Glutamatergic neuron (in vitro differentiated cells): ENCODE data around the gene RMI1. TPM values are rescaled to one million over a fixed set of nuclear protein-coding genes. Genes with fewer than 3 reads are reported as not detected.

Source experiments
- DNase-seq: peaks from one replicate; pipeline ENCODE4 v3.0.0; 2022
- H3K27ac Mint-ChIP-seq: one replicate; pipeline ENCODE4 v1.8.0; 2020; ENCODE audit warnings: mild to moderate bottlenecking, mixed read lengths, inconsistent platforms; ENCODE audit not compliant: unreplicated experiment
- H3K27me3 Mint-ChIP-seq: one replicate; pipeline ENCODE4 v1.8.0; 2020; ENCODE audit warnings: mild to moderate bottlenecking, moderate library complexity, mixed read lengths, inconsistent platforms; ENCODE audit not compliant: unreplicated experiment
- H3K36me3 Mint-ChIP-seq: one replicate; pipeline ENCODE4 v1.8.0; 2020; ENCODE audit warnings: mild to moderate bottlenecking, mixed read lengths, inconsistent platforms; ENCODE audit not compliant: unreplicated experiment
- H3K4me1 Mint-ChIP-seq: one replicate; pipeline ENCODE4 v1.8.0; 2020; ENCODE audit warnings: mild to moderate bottlenecking, low read depth, mixed read lengths, inconsistent platforms; ENCODE audit not compliant: unreplicated experiment
- H3K4me3 Mint-ChIP-seq: one replicate; pipeline ENCODE4 v1.8.0; 2020; ENCODE audit warnings: mild to moderate bottlenecking, mixed read lengths, inconsistent platforms; ENCODE audit not compliant: unreplicated experiment
- H3K9me3 Mint-ChIP-seq: one replicate; pipeline ENCODE4 v1.8.0; 2020; ENCODE audit warnings: mild to moderate bottlenecking, moderate library complexity, mixed read lengths, inconsistent platforms; ENCODE audit not compliant: unreplicated experiment
- total RNA-seq: library from RNA; stranded (reverse); fragmentation: NEBNext Ultra II Directional; extraction: Animal tissue kit (Norgen Biotek cat#: 25700); gene quantifications from one replicate; pipeline ENCODE4 v1.2.1, GENCODE V29; 2021; ENCODE audit not compliant: unreplicated experiment
- TF ChIP-seq, protein P1 (sequence below): fragments of 200-600 bp; sonication (generic); IDR thresholded peaks from one replicate; pipeline ENCODE4 v1.5.0; 2021; ENCODE audit not compliant: partially characterized antibody, unreplicated experiment

Gene RMI1
- total RNA-seq, 1 donor from 2014 or later, result 24.2 TPM

GRCh38 chr9:83959061-83959460 is 21.5 kb upstream of the RMI1 start:
- Mint-ChIP-seq H3K9me3 (peaks cover 2% of the 10 kb centered on the region), H3K4me1 (peaks cover 4% of the 10 kb centered on the region), H3K27me3 (no peaks in the 10 kb centered on the region), H3K27ac (no peak overlapping the region), H3K4me3 (no peak overlapping the region), H3K36me3 (no peaks in the 10 kb centered on the region)
- TF ChIP-seq, protein P1, sequence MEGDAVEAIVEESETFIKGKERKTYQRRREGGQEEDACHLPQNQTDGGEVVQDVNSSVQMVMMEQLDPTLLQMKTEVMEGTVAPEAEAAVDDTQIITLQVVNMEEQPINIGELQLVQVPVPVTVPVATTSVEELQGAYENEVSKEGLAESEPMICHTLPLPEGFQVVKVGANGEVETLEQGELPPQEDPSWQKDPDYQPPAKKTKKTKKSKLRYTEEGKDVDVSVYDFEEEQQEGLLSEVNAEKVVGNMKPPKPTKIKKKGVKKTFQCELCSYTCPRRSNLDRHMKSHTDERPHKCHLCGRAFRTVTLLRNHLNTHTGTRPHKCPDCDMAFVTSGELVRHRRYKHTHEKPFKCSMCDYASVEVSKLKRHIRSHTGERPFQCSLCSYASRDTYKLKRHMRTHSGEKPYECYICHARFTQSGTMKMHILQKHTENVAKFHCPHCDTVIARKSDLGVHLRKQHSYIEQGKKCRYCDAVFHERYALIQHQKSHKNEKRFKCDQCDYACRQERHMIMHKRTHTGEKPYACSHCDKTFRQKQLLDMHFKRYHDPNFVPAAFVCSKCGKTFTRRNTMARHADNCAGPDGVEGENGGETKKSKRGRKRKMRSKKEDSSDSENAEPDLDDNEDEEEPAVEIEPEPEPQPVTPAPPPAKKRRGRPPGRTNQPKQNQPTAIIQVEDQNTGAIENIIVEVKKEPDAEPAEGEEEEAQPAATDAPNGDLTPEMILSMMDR, result no peak
- no peak for DNase-seq

- H3K27ac Mint-ChIP-seq, result no peak overlapping the region
- peaks cover 7% of the 10 kb centered on the region for H3K4me1 Mint-ChIP-seq
- TF ChIP-seq, protein P1, result no peak
Measured at GRCh38 chr9:83960991-83961390, 19.6 kb upstream of the RMI1 start.

GRCh38 chr9:83962165-83962564 is 18.4 kb upstream of the RMI1 start:
- Mint-ChIP-seq H3K9me3 (peaks cover 8% of the 10 kb centered on the region), H3K27ac (no peak overlapping the region), H3K4me3 (no peak overlapping the region), H3K4me1 (peaks cover 14% of the 10 kb centered on the region), H3K27me3 (peaks cover 2% of the 10 kb centered on the region), H3K36me3 (no peaks in the 10 kb centered on the region)
- TF ChIP-seq, protein P1, result no peak
- DNase-seq, result no peak

More at GRCh38 chr9:83960991-83961390, 19.6 kb upstream of the RMI1 start:
- H3K4me3 Mint-ChIP-seq, result no peak overlapping the region
- no peaks in the 10 kb centered on the region for H3K27me3 Mint-ChIP-seq
- H3K36me3 Mint-ChIP-seq, result no peaks in the 10 kb centered on the region
- DNase-seq, result no peak
- H3K9me3 Mint-ChIP-seq, result peaks cover 4% of the 10 kb centered on the region

DNA sequence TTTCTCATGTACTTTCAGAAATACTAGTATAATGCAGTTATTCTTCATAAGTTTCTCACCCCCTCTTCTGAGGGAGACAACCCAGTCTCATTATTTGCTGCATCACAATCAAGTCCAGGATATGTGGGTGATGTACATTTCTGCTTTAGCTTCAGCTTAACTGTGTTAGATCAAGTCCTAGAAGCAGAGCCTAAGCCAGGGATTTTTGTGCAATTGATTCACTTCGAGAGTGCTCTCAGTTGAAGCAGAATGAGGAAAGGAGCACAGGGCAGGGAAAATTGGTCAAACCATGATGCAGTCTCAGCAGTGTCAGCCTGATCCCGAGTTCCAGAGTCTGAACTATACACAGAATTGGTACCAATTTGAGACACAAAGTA is 15.6 kb upstream of the RMI1 start:
- Mint-ChIP-seq H3K4me1 (peaks cover 19% of the 10 kb centered on the region), H3K36me3 (no peaks in the 10 kb centered on the region), H3K27me3 (peaks cover 2% of the 10 kb centered on the region), H3K9me3 (peaks cover 8% of the 10 kb centered on the region), H3K4me3 (no peak overlapping the region), H3K27ac (peak overlapping the region; percentile 85)
- DNase-seq, result no peak
- TF ChIP-seq, protein P1, result no peak

DNA sequence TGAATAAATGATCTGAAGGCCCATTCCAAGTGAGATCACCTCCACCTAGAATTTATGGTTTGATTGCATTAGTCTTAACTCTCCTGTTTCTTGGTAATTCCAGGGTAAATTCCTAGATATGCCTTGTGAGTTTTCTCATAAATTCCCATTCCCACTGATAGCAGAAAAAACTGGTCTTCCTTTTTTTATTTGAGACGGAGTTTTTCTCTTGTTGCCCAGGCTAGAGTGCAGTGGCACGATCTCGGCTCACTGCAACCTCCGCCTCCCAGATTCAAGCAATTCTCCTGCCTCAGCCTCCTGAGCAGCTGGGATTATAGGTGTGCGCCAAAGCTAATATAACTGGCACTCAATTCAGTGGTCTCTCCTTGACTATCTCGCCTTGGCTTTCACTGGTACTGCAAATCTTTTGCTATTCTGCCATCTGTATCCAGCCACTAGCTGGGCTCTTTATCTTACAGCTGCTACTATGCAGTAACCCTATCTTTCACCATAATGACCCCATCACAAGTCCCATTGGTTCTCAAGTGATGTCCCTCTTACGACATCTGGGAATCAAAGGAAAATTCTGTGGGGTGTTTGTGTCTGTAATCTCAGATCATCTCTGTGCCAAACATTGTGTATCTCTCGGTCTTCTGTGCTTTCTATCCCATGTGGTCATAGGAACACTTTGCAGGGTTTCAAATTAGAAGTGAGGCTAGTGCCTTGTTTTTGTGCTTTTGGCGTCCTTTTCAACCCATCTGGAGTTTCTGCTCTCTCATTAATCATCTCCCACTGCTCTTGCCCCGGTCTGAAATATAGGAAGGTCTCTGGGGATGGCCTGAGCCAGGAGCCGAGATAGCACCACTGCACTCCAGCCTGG is 15.0 kb upstream of the RMI1 start:
- peaks cover 19% of the 10 kb centered on the region for H3K4me1 Mint-ChIP-seq
- peak overlapping the region; percentile 85 for H3K27ac Mint-ChIP-seq
- TF ChIP-seq, protein P1, result no peak
- H3K36me3 Mint-ChIP-seq, result no peaks in the 10 kb centered on the region
- H3K4me3 Mint-ChIP-seq, result no peak overlapping the region
- peaks cover 2% of the 10 kb centered on the region for H3K27me3 Mint-ChIP-seq
- H3K9me3 Mint-ChIP-seq, result peaks cover 8% of the 10 kb centered on the region
- DNase-seq, result no peak
